ENCODE measurements around the gene PIK3CD. TPM values are rescaled to one million over a fixed set of nuclear protein-coding genes. Genes with fewer than 3 reads are reported as not detected.
A peak's percentile ranks its signal among the peaks of the same experiment; 100 is the strongest.

The PIK3CD gene
- polyA plus RNA-seq, 3 donors, result 7.5 to 9.8 (median 7.7) TPM

DNA sequence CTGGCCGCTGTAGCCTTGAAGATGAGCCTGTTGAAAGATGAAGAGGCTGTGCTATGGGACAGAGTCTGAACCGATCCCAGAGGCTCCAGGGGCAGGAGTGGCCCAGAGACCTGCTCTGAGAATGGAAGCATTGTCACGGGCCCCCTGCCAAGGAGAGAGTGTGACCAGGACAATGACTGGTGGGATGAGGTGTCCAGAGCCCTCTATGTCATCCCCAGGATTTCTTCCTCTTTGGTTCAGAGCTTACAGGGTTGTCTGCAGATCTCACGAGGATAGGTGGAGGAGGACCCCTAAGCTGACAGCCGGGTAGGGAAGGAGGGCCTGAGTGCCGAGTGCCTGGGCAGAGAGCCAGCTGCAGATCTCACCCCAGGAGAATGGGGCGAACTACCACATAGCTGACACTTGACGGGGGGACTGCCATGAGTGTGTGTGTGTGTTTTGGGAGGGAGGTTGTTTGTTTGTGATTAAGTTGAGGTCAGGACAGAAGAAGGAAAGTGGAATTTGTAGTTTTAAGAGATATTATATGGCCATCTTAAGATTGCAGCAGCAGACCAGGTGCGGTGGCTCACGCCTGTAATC, 25.4 kb downstream of the PIK3CD start:
- no peak for DNase-seq (ENCODE audit: extremely low read depth in 1 of 11, low read depth in 9 of 11, low spot score in 4 of 11)

GRCh38 chr1:9680091-9680490, 28.6 kb downstream of the PIK3CD start:
- DNase-seq (ENCODE audit: extremely low read depth in 1 of 11, low read depth in 9 of 11, low spot score in 4 of 11), result no peak

- no peak for DNase-seq (ENCODE audit: extremely low read depth in 1 of 11, low read depth in 9 of 11, low spot score in 4 of 11)
Measured at GRCh38 chr1:9680828-9681227, 29.3 kb downstream of the PIK3CD start.

DNA sequence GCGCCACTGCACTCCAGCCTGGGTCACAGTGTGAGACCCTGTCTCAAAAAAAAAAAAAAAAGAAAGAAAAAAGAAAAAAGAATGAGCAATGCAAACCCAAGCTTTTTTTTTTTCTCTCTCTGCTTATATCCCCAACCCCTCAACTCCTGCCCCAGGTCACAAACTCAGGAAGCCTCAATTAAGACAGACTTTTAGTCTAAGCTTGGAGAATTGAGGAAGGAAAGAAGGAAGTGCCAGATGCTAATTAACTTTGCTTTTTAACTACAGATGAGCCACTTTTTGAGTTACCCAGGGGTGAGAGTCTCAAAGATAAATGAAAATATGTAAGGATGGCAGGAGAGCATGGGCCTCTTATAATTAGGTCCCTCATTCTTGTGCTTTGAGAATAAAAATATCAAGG, 33.3 kb downstream of the PIK3CD start:
- DNase-seq (ENCODE audit: extremely low read depth in 1 of 11, low read depth in 9 of 11, low spot score in 4 of 11), result no peak

- peak in 5 of 11 donors; percentile 27 to 46 (median 36) for DNase-seq (ENCODE audit: extremely low read depth in 1 of 11, low read depth in 9 of 11, low spot score in 4 of 11)
Measured at GRCh38 chr1:9687120-9687873, 35.8 kb downstream of the PIK3CD start.

DNA sequence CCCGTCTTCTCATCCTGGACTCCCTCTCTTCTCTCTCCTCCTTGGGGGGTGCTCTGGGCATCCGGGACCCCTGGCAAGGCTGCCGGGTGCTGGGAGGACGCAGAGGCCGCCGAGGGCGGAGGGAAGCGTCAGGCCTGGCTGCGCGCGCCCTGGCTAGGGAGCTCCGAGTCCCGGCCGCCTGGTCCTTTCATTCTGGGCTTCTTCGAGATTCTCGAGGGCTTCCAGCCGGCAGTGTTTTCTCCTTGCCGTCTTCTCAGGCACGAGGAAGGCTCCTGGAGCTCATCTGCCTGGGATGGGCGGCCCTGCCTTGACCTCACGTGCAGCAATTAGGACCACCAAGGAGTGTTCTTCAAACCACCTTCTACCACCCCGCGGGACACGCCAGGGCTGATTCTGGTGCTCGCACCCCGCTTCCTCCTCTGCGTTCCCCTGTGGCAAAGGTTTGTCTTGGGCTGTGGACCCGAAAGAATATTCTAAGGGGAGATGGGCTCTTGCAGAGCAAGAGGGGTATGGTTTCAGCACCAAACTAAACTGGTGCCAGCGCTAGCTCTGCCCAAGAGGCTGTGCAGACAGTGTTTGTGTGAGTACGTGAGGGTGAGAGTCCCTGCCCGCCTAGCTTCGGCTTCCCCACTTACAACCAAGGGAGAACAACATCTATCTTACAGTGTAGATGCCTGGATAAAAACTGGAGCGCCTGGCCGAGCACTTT, 36.5 kb downstream of the PIK3CD start:
- DNase-seq (ENCODE audit: extremely low read depth in 1 of 11, low read depth in 9 of 11, low spot score in 4 of 11), result peak in 1 of 11 donors; percentile 29

GRCh38 chr1:9688599-9688998, 37.1 kb downstream of the PIK3CD start:
- no peak for DNase-seq (ENCODE audit: extremely low read depth in 1 of 11, low read depth in 9 of 11, low spot score in 4 of 11)

GRCh38 chr1:9689011-9689706, 37.6 kb downstream of the PIK3CD start:
- peak in 5 of 11 donors; percentile 37 to 56 (median 54) for DNase-seq (ENCODE audit: extremely low read depth in 1 of 11, low read depth in 9 of 11, low spot score in 4 of 11)

GRCh38 chr1:9689971-9690381, 38.4 kb downstream of the PIK3CD start:
- no peak for DNase-seq (ENCODE audit: extremely low read depth in 1 of 11, low read depth in 9 of 11, low spot score in 4 of 11)

- no peak for DNase-seq (ENCODE audit: extremely low read depth in 1 of 11, low read depth in 9 of 11, low spot score in 4 of 11)
Measured at GRCh38 chr1:9690440-9691107, 39.0 kb downstream of the PIK3CD start.

- DNase-seq (ENCODE audit: extremely low read depth in 1 of 11, low read depth in 9 of 11, low spot score in 4 of 11), result no peak
Measured at GRCh38 chr1:9691108-9691445, 39.5 kb downstream of the PIK3CD start.

- DNase-seq (ENCODE audit: extremely low read depth in 1 of 11, low read depth in 9 of 11, low spot score in 4 of 11), result no peak
Measured at GRCh38 chr1:9691691-9692090, 40.2 kb downstream of the PIK3CD start.

- DNase-seq (ENCODE audit: extremely low read depth in 1 of 11, low read depth in 9 of 11, low spot score in 4 of 11), result no peak
Measured at GRCh38 chr1:9696793-9697192, 45.3 kb downstream of the PIK3CD start.

- no peak for DNase-seq (ENCODE audit: extremely low read depth in 1 of 11, low read depth in 9 of 11, low spot score in 4 of 11)
Measured at GRCh38 chr1:9699361-9699760, 47.8 kb downstream of the PIK3CD start.

GRCh38 chr1:9700340-9700739, 48.8 kb downstream of the PIK3CD start:
- no peak for DNase-seq (ENCODE audit: extremely low read depth in 1 of 11, low read depth in 9 of 11, low spot score in 4 of 11)

- no peak for DNase-seq (ENCODE audit: extremely low read depth in 1 of 11, low read depth in 9 of 11, low spot score in 4 of 11)
Measured at GRCh38 chr1:9701665-9702064, 50.1 kb downstream of the PIK3CD start.

DNA sequence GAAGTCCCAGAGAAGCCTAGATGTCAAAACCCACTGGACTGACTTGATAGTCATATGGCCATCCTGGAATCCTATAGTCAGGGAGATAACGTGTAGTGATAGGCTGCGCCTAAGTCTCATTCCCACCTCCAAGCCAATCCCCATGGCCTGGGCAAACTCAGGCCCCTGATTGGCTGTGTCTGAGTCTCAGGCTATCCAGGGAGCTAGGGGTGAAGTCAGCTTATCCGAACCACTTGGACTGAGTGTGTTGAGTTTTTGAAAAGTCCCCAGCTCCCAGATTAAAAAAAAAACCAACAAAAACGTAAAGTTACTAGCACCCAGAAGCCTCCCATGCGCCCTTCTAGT, 51.6 kb downstream of the PIK3CD start:
- DNase-seq (ENCODE audit: extremely low read depth in 1 of 11, low read depth in 9 of 11, low spot score in 4 of 11), result no peak

DNA sequence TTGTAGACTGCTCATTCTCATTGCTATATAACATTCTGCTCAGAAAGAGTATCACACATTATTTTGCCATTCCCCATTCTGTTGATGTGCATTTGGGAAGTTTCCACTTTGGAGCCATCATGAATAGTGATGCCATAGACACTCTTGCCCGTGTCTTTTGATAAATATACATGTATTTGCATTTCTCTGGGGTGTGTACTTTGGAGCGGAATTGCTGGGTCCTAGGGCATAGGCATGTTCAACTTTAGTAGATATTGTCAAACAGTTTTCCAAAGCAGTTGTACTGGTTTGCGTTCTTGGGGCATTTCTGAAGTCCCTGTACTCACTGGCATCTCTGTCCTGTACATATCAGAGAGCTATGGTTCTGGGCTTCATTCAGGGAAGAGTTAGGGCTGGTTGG, 52.1 kb downstream of the PIK3CD start:
- no peak for DNase-seq (ENCODE audit: extremely low read depth in 1 of 11, low read depth in 9 of 11, low spot score in 4 of 11)

DNA sequence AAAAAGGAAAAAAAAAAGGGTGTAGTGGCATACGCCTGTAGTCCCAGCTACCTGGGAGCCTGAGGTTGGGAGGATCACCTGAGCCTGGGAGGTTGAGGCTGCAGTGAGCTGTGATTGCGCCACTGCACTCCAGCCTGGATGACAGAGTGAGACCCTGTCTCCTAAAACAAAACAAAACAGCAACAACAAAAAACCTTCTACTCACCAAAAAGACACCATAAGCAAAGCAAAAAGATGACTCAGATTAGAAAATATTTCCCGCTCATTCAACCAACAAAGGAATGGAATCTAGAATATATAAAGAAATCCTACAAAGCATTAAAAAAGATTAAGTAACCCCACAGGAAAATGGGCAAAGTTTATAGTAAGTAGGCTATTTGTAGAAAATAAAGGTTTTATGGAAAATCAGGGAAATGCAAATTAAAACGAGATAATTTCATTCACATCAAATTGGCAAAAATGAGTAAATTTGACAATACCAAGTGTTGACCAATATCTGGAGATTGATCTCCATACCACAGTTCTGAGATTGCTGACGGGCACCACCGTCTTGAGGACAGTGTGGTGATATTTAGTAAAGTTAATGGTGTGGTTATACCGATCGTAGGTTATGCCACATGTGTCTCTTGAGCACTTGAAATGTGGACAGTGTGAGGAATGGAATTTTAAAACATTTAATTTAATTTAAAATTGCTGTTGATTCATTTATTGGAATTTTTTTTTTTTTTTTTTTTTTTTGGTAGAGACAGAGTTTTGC, 54.0 kb downstream of the PIK3CD start:
- DNase-seq (ENCODE audit: extremely low read depth in 1 of 11, low read depth in 9 of 11, low spot score in 4 of 11), result no peak
